Mucosa of descending colon (tissue), 3 donors: Measurements from ENCODE around the gene PKNOX2. TPM values are rescaled to one million over a fixed set of nuclear protein-coding genes. Genes with fewer than 3 reads are reported as not detected.

Source experiments
- ATAC-seq: fragments of 200-7000 bp; cut with Tn5 transposase; one replicate; pipeline ENCODE4 v1.9.1; 2020; ENCODE audit warnings: mild to moderate bottlenecking, moderate library complexity
- DNase-seq, 3 donors: peaks; one replicate each; pipeline ENCODE4 v3.0.0-alpha.2; 2020
- H3K36me3 ChIP-seq: fragments of 200-600 bp; one replicate; pipeline ENCODE4 v1.8.0; 2021; ENCODE audit warnings: low read depth, mild to moderate bottlenecking
- H3K4me1 ChIP-seq: fragments of 200-600 bp; one replicate; pipeline ENCODE4 v1.8.0; 2021; ENCODE audit warnings: low read depth, mild to moderate bottlenecking
- H3K4me3 ChIP-seq: fragments of 200-600 bp; one replicate; pipeline ENCODE4 v1.8.0; 2021; ENCODE audit warnings: mild to moderate bottlenecking
- H3K9me3 ChIP-seq: fragments of 200-600 bp; one replicate; pipeline ENCODE4 v1.8.0; 2021; ENCODE audit warnings: mild to moderate bottlenecking
- CTCF ChIP-seq: fragments of 200-600 bp; IDR thresholded peaks from one replicate; pipeline ENCODE4 v1.8.0; 2022; ENCODE audit warnings: antibody characterized with exemption, mild to moderate bottlenecking
- intact Hi-C, 2 donors: fragments of 100-400 bp; cut with DNase I in 1 of 2; cut with micrococcal nuclease in 1 of 2; formaldehyde crosslinking; loops; one replicate each; pipeline versions ENCODE4 v1.11.0 to v1.11.1; 2022; cut with DNase I, micrococcal nuclease
- total RNA-seq, 3 donors: library from RNA; stranded (reverse); fragmentation: NEBNext Ultra II Directional in 2 of 3; extraction: Animal tissue kit (Norgen Biotek cat#: 25700) in 2 of 3; gene quantifications; one replicate each; pipeline versions ENCODE4 v1.2.1 to v1.2.4, GENCODE V29; 2021 to 2023
- donor health status: DM: no; HTN: no; CAD: no; lungs with moderate emphysema.
- donor health status: DM: no; HTN: no; CAD: no.
- donor health status: DM: no; HTN: yes; CAD: no.

Gene PKNOX2
- total RNA-seq, 3 donors from 2014 or later, result 1.5 to 4.0 (median 1.9) TPM

GRCh38 chr11:125374398-125374797, 209.8 kb downstream of the PKNOX2 start:
- H3K4me1 ChIP-seq, result no peaks in the 10 kb centered on the region
- H3K9me3 ChIP-seq, result no peaks in the 10 kb centered on the region
- intact Hi-C loops, result no loop called here
- no peak overlapping the region for H3K4me3 ChIP-seq
- ATAC-seq (no peak), DNase-seq (no peak)
- TF ChIP-seq CTCF, result no peak
- H3K36me3 ChIP-seq, result no peaks in the 10 kb centered on the region

GRCh38 chr11:125375146-125375545, 210.6 kb downstream of the PKNOX2 start:
- intact Hi-C loops, result no loop called here
- Histone ChIP-seq H3K4me1 (no peaks in the 10 kb centered on the region), H3K9me3 (no peaks in the 10 kb centered on the region), H3K4me3 (no peak overlapping the region), H3K36me3 (no peaks in the 10 kb centered on the region)
- TF ChIP-seq CTCF, result no peak
- no peak for ATAC-seq
- no peak for DNase-seq

DNA sequence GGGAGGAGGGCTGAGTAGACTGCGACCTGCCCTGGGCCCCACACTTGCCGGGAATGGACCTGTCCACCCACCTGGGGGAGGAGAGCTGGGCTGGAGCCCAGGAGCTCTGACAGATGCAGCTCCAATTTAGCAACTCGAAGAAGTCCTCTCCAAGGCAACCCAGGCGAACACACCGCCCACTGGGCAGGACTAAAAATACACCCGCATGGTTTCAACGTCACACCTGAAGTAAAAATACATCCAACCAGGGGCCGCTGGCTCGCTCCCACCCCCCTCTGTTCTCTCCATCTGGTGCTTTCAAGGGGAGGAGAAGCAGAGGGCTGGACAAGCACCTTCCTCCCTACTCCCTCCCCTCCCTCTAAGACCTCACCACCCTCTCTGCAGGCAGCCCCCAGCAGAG, 211.6 kb downstream of the PKNOX2 start:
- no peak for TF ChIP-seq CTCF
- H3K9me3 ChIP-seq, result no peaks in the 10 kb centered on the region
- ATAC-seq, result no peak
- DNase-seq, result no peak
- H3K36me3 ChIP-seq, result no peaks in the 10 kb centered on the region
- no peak overlapping the region for H3K4me3 ChIP-seq
- intact Hi-C loops, result no loop called here
- no peaks in the 10 kb centered on the region for H3K4me1 ChIP-seq

DNA sequence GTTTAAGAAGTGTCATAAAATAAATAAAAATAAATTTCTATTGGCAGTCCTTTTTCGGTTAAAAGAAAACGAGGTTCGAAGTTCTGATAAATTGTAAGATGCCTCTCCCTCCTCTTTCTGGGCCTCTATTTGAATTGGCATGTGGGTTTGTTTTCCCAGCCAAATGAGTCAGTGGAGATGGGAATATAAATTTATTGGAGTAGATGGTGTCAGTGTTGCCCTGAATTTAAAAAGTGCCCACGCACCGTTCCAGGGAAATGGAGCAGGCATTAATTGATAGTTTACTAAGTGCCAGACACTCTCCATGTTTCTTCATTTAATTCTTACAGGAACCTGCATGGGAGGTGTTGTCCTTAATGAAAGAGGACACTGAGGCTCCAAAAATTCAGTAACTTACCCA, 212.3 kb downstream of the PKNOX2 start:
- intact Hi-C loops, result no loop called here
- Histone ChIP-seq H3K4me1 (no peaks in the 10 kb centered on the region), H3K4me3 (no peak overlapping the region), H3K36me3 (no peaks in the 10 kb centered on the region), H3K9me3 (no peaks in the 10 kb centered on the region)
- ATAC-seq, result no peak
- no peak for TF ChIP-seq CTCF
- no peak for DNase-seq

GRCh38 chr11:125378083-125378482, 213.5 kb downstream of the PKNOX2 start:
- DNase-seq, result no peak
- H3K4me1 ChIP-seq, result no peaks in the 10 kb centered on the region
- no peak for ATAC-seq
- intact Hi-C loops, result no loop called here
- no peaks in the 10 kb centered on the region for H3K36me3 ChIP-seq
- no peak overlapping the region for H3K4me3 ChIP-seq
- no peaks in the 10 kb centered on the region for H3K9me3 ChIP-seq
- no peak for TF ChIP-seq CTCF

DNA sequence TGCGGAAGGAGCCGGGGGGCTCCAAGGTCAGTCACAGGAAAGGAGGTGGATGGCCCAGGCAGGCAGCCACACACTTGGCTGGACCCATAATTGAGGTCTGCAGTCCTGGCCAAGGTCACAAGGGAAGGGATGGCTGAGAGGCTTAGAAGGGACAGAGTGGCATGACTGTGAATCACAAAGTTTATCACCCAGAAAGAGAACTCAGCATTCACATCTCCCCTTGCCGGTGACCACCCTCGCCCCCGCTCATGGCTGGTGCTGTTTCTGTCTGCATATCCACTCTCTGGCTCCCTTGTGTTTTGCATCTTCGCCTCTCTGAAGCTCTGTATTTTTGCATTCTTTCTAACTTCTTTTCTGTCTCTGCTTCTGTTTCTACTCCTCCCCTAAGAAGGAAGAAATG, 214.0 kb downstream of the PKNOX2 start:
- no peak for TF ChIP-seq CTCF
- Histone ChIP-seq H3K4me1 (no peaks in the 10 kb centered on the region), H3K4me3 (no peak overlapping the region), H3K36me3 (no peaks in the 10 kb centered on the region), H3K9me3 (no peaks in the 10 kb centered on the region)
- ATAC-seq (no peak), DNase-seq (no peak)
- intact Hi-C loops, result no loop called here
